Measurements from ENCODE around the gene HDHD5. TPM values are rescaled to one million over a fixed set of nuclear protein-coding genes. Genes with fewer than 3 reads are reported as not detected.

The HDHD5 gene
- total RNA-seq, 4 donors from 2014 or later = 38.5 to 58.3 (median 44.5) TPM

GRCh38 chr22:17114173-17114897 lies 44.7 kb downstream of the HDHD5 start:
- Histone ChIP-seq H3K9me3 (no peaks in the 10 kb centered on the region), H3K4me3 (no peak overlapping the region), H3K27me3 (peaks cover under 1% of the 10 kb centered on the region), H3K27ac (no peak overlapping the region), H3K4me1 (peaks cover 22% of the 10 kb centered on the region), H3K36me3 (peaks cover 12% of the 10 kb centered on the region)
- TF ChIP-seq POLR2A (IDR thresholded peaks at IDR 0.05) = no peak
- TF ChIP-seq CTCF (IDR thresholded peaks at IDR 0.05) = no peak
- TF ChIP-seq EP300 (IDR thresholded peaks at IDR 0.05) = no peak
- no peak for TF ChIP-seq POLR2AphosphoS5 (IDR thresholded peaks at IDR 0.05)
- no peak for DNase-seq (ENCODE audit: low spot score in 2 of 2)
- 62% methylated on average over 13 of the region's 13 CpGs for WGBS

DNA sequence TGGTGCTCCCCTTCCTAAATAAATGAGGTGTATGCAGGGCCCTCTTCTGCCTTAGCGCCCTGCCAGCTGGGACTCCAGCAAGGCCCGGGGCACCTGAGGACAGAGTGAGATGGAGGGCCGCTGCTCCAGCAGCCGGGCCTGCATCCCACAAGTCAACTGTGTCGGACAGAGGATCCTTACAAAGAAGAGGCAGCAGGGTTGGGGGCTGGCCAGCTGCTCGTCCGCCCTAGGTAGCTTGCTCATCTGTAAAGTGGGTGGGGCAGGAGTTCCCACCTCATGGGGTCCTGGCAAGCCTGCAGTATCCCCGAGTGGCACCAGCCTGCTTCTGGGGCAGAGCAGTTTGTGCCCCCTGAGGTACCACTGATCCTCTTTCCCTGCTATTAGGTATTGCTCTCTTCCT lies 45.5 kb downstream of the HDHD5 start:
- no peaks in the 10 kb centered on the region for H3K27me3 ChIP-seq
- DNase-seq (ENCODE audit: low spot score in 2 of 2) = no peak
- 72% methylated on average over 8 of the region's 8 CpGs for WGBS
- no peak overlapping the region for H3K27ac ChIP-seq
- H3K4me3 ChIP-seq = no peak overlapping the region
- H3K9me3 ChIP-seq = no peaks in the 10 kb centered on the region
- peaks cover 22% of the 10 kb centered on the region for H3K4me1 ChIP-seq
- TF ChIP-seq POLR2AphosphoS5 (IDR thresholded peaks at IDR 0.05) (no peak), EP300 (IDR thresholded peaks at IDR 0.05) (no peak), CTCF (IDR thresholded peaks at IDR 0.05) (no peak), POLR2A (IDR thresholded peaks at IDR 0.05) (no peak)
- H3K36me3 ChIP-seq = peaks cover 20% of the 10 kb centered on the region

DNA sequence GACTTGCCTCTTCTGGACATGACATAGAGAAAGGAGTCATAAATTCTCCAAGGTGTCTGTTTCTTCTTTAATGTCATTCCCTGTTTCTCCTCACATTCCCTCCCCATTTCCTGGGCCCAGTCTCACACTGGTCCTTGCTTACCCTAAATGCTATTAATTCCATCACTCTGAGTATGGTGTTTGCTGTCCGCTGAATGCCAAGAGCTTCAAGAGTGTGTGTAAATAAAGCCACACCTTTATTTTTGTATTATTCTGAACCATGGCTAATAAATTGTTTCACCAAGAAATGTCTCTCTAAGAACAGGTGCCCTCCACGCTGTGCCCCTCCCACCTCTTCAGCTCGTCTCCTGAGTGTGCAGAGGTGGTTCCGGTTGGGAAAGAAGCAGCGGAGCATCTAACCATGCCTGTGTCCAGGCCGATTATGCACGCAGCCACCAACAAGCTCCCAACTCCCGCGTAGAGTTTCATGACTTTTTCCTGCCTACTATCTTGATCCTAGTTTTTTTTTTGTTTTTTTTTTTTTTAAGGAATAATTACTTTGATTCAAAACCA lies 46.5 kb downstream of the HDHD5 start:
- DNase-seq (ENCODE audit: low spot score in 2 of 2) = no peak
- WGBS = 72% methylated on average over 9 of the region's 9 CpGs
- Histone ChIP-seq H3K4me1 (peaks cover 22% of the 10 kb centered on the region), H3K4me3 (no peak overlapping the region), H3K27me3 (no peaks in the 10 kb centered on the region), H3K27ac (no peak overlapping the region), H3K36me3 (peaks cover 30% of the 10 kb centered on the region), H3K9me3 (no peaks in the 10 kb centered on the region)
- TF ChIP-seq EP300 (IDR thresholded peaks at IDR 0.05) (no peak), POLR2A (IDR thresholded peaks at IDR 0.05) (no peak), CTCF (IDR thresholded peaks at IDR 0.05) (no peak), POLR2AphosphoS5 (IDR thresholded peaks at IDR 0.05) (no peak)

GRCh38 chr22:17110791-17111550 lies 48.1 kb downstream of the HDHD5 start:
- Histone ChIP-seq H3K27ac (no peak overlapping the region), H3K4me1 (peaks cover 7% of the 10 kb centered on the region), H3K36me3 (peaks cover 46% of the 10 kb centered on the region), H3K9me3 (no peaks in the 10 kb centered on the region), H3K27me3 (no peaks in the 10 kb centered on the region), H3K4me3 (no peak overlapping the region)
- WGBS = 71% methylated on average over 13 of the region's 13 CpGs
- no peak for DNase-seq (ENCODE audit: low spot score in 2 of 2)
- TF ChIP-seq POLR2AphosphoS5 (IDR thresholded peaks at IDR 0.05) (no peak), CTCF (IDR thresholded peaks at IDR 0.05) (no peak), POLR2A (IDR thresholded peaks at IDR 0.05) (no peak), EP300 (IDR thresholded peaks at IDR 0.05) (no peak)

DNA sequence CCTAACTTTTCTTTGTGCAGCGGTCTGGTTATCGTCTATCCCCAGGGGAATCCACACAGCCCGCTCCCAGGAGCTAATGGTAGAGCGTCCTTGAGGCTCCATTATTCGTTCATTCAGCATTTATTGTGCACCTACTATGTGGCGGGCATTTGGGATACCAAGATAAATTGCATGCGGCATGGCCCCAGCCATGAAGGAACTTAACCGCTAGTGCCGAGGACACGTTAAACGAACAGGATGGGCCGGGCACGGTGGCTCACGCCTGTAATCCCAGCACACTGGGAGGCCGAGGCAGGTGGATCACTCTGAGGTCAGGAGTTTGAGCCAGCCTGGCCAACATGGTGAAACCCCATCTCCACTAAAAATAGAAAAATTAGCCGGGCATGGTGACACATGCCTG lies 49.1 kb downstream of the HDHD5 start:
- Histone ChIP-seq H3K27ac (no peak overlapping the region), H3K4me3 (no peak overlapping the region), H3K4me1 (no peaks in the 10 kb centered on the region), H3K27me3 (no peaks in the 10 kb centered on the region), H3K9me3 (no peaks in the 10 kb centered on the region), H3K36me3 (peaks cover 56% of the 10 kb centered on the region)
- TF ChIP-seq POLR2AphosphoS5 (IDR thresholded peaks at IDR 0.05) (no peak), EP300 (IDR thresholded peaks at IDR 0.05) (no peak), CTCF (IDR thresholded peaks at IDR 0.05) (no peak), POLR2A (IDR thresholded peaks at IDR 0.05) (no peak)
- no peak for DNase-seq (ENCODE audit: low spot score in 2 of 2)
- 89% methylated on average over 16 of the region's 16 CpGs for WGBS

All from suprapubic skin (tissue), 4 donors.